KMS-11 (cell line): ENCODE measurements around the gene SLC12A7.

Experiments
- H2AFZ ChIP-seq: fragments of 200-600 bp; sonication (generic); 2 replicates; pipeline ENCODE4 v1.6.1; 2016; ENCODE audit warnings: antibody characterized with exemption, mixed run types, low read depth
- H3K27ac ChIP-seq: fragments of 200-600 bp; sonication (generic); 2 replicates; pipeline ENCODE4 v1.6.1; 2016; ENCODE audit warnings: mild to moderate bottlenecking, mixed run types
- H3K27me3 ChIP-seq: fragments of 200-600 bp; sonication (generic); 2 replicates; pipeline ENCODE4 v1.6.1; 2017; ENCODE audit warnings: mild to moderate bottlenecking, low read depth, mixed run types, moderate library complexity; ENCODE audit not compliant: insufficient read depth
- H3K36me3 ChIP-seq: fragments of 200-600 bp; sonication (generic); 2 replicates; pipeline ENCODE4 v1.6.1; 2017; ENCODE audit warnings: mild to moderate bottlenecking, mixed run types; ENCODE audit not compliant: insufficient read depth
- H3K4me1 ChIP-seq: fragments of 200-600 bp; sonication (generic); 2 replicates; pipeline ENCODE4 v1.6.1; 2016; ENCODE audit warnings: mild to moderate bottlenecking, low read depth, mixed run types; ENCODE audit not compliant: poor library complexity, severe bottlenecking
- H3K4me2 ChIP-seq: fragments of 200-600 bp; sonication (generic); 2 replicates; pipeline ENCODE4 v1.7.0; 2016; ENCODE audit warnings: mild to moderate bottlenecking, mixed run types
- H3K4me3 ChIP-seq: fragments of 200-600 bp; sonication (generic); IDR thresholded peaks from 2 replicates; pipeline ENCODE4 v1.6.1; 2017; ENCODE audit warnings: low read depth, low read length, mixed read lengths; ENCODE audit not compliant: insufficient read depth
- H3K79me2 ChIP-seq: fragments of 200-600 bp; sonication (generic); 2 replicates; pipeline ENCODE4 v1.6.1; 2016; ENCODE audit warnings: low read depth, mixed run types; ENCODE audit not compliant: insufficient read depth
- H3K9ac ChIP-seq: fragments of 200-600 bp; sonication (generic); 2 replicates; pipeline ENCODE4 v1.6.1; 2016; ENCODE audit warnings: mild to moderate bottlenecking, mixed run types
- H4K20me1 ChIP-seq: fragments of 200-600 bp; sonication (generic); 2 replicates; pipeline ENCODE4 v1.6.1; 2016; ENCODE audit warnings: mild to moderate bottlenecking, mixed run types; ENCODE audit not compliant: insufficient read depth
- CTCF ChIP-seq: fragments of 200-600 bp; sonication (generic); conservative IDR thresholded peaks from 2 replicates; pipeline ENCODE4 v1.6.1; 2017; ENCODE audit warnings: low read depth, mild to moderate bottlenecking, antibody characterized with exemption, low read length, moderate library complexity, mixed read lengths

Gene SLC12A7

GRCh38 chr5:1121891-1122290 is 10.0 kb upstream of the SLC12A7 start:
- no peaks in the 10 kb centered on the region for H4K20me1 ChIP-seq
- H3K4me1 ChIP-seq = peaks cover 17% of the 10 kb centered on the region
- no peak for TF ChIP-seq CTCF

GRCh38 chr5:1121044-1121443 is 9.2 kb upstream of the SLC12A7 start:
- H3K4me2 ChIP-seq = no peak overlapping the region
- H4K20me1 ChIP-seq = no peaks in the 10 kb centered on the region
- H2AFZ ChIP-seq = no peak overlapping the region
- H3K4me1 ChIP-seq = peaks cover 17% of the 10 kb centered on the region
- H3K27ac ChIP-seq = no peak overlapping the region
- no peak for TF ChIP-seq CTCF
- no peaks in the 10 kb centered on the region for H3K27me3 ChIP-seq
- H3K79me2 ChIP-seq = no peaks in the 10 kb centered on the region
- no peaks in the 10 kb centered on the region for H3K36me3 ChIP-seq
- no peak overlapping the region for H3K4me3 ChIP-seq
- no peak overlapping the region for H3K9ac ChIP-seq

More at GRCh38 chr5:1121891-1122290, 10.0 kb upstream of the SLC12A7 start:
- Histone ChIP-seq H3K4me3 (no peak overlapping the region), H3K9ac (no peak overlapping the region), H3K36me3 (no peaks in the 10 kb centered on the region), H3K27me3 (no peaks in the 10 kb centered on the region), H2AFZ (no peak overlapping the region), H3K4me2 (no peak overlapping the region), H3K79me2 (no peaks in the 10 kb centered on the region), H3K27ac (no peak overlapping the region)

- H3K36me3 ChIP-seq = no peaks in the 10 kb centered on the region
- H2AFZ ChIP-seq = no peak overlapping the region
- no peak overlapping the region for H3K4me3 ChIP-seq
- no peaks in the 10 kb centered on the region for H4K20me1 ChIP-seq
- no peak overlapping the region for H3K4me2 ChIP-seq
- H3K79me2 ChIP-seq = no peaks in the 10 kb centered on the region
- no peak overlapping the region for H3K9ac ChIP-seq
- no peak overlapping the region for H3K27ac ChIP-seq
- no peak for TF ChIP-seq CTCF
- no peaks in the 10 kb centered on the region for H3K27me3 ChIP-seq
- H3K4me1 ChIP-seq = peaks cover 17% of the 10 kb centered on the region
Measured at GRCh38 chr5:1120236-1120999, 8.6 kb upstream of the SLC12A7 start.

GRCh38 chr5:1119312-1119831 is 7.5 kb upstream of the SLC12A7 start:
- H3K4me2 ChIP-seq = no peak overlapping the region
- no peaks in the 10 kb centered on the region for H3K79me2 ChIP-seq
- H3K27ac ChIP-seq = no peak overlapping the region
- TF ChIP-seq CTCF = no peak
- peaks cover 17% of the 10 kb centered on the region for H3K4me1 ChIP-seq
- H4K20me1 ChIP-seq = no peaks in the 10 kb centered on the region
- no peak overlapping the region for H3K9ac ChIP-seq
- H2AFZ ChIP-seq = no peak overlapping the region
- no peaks in the 10 kb centered on the region for H3K36me3 ChIP-seq
- H3K27me3 ChIP-seq = no peaks in the 10 kb centered on the region
- H3K4me3 ChIP-seq = no peak overlapping the region
